ENCODE measurements around the gene NUCKS1.

NUCKS1 gene

DNA sequence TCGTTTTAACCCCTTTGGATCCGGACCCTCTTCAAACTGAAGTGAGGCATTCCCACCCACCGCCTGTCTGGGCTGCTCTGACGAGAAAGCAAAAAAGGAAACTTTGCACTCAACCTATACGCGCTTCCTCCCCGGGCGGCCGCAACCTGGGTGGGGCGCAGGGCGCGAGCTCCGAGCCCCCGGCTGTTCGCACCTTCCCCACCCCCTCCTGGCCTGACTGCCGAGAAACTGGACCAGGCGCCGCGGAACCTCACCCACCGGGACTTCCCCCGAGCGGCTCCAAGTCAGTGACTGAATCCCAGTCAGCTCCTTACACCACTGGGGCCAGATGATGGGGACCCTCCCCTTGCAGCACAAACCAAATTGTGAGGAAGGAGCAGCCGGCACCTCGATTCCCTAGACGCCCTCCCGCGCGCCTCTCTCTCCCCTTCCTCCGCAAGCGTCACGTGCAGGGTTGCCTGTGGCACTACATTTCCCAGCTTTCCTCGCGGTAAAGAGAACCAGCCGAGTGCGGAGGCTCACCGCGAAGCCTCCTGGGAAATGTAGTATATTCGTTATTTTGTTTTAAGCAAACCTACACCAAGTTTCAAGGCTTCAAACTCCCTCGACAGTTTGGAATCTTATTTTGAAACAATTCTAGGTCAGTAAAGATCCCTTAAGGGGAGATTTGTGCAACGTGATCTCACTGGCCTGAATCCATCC lies 25.2 kb upstream of the NUCKS1 start, which contains the start of gene RAB29:
TSS of gene RAB29 (minus strand) at position 468 of the 702 bp plus-strand sequence. CDS start 526 bp downstream, outside the sequence.
- peak within 1 kb of the TSS; percentile 65 for H3K4me3 ChIP-seq (ENCODE audit: low read depth, low read length)
- peak; percentile 87 for DNase-seq (ENCODE audit: low read depth)
- TF ChIP-seq POLR2A (IDR thresholded peaks at IDR 0.05; ENCODE audit: extremely low read depth, insufficient read length) (no peak), MYC (IDR thresholded peaks at IDR 0.05; ENCODE audit: low read depth, low read length) (peak; percentile 91)
- TF ChIP-seq, protein P1, sequence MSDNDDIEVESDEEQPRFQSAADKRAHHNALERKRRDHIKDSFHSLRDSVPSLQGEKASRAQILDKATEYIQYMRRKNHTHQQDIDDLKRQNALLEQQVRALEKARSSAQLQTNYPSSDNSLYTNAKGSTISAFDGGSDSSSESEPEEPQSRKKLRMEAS (IDR thresholded peaks at IDR 0.05; ENCODE audit: low read depth, low read length) = peak; percentile 93
- TF ChIP-seq, protein P2, sequence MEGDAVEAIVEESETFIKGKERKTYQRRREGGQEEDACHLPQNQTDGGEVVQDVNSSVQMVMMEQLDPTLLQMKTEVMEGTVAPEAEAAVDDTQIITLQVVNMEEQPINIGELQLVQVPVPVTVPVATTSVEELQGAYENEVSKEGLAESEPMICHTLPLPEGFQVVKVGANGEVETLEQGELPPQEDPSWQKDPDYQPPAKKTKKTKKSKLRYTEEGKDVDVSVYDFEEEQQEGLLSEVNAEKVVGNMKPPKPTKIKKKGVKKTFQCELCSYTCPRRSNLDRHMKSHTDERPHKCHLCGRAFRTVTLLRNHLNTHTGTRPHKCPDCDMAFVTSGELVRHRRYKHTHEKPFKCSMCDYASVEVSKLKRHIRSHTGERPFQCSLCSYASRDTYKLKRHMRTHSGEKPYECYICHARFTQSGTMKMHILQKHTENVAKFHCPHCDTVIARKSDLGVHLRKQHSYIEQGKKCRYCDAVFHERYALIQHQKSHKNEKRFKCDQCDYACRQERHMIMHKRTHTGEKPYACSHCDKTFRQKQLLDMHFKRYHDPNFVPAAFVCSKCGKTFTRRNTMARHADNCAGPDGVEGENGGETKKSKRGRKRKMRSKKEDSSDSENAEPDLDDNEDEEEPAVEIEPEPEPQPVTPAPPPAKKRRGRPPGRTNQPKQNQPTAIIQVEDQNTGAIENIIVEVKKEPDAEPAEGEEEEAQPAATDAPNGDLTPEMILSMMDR (IDR thresholded peaks at IDR 0.05; ENCODE audit: low read depth, low read length) = no peak

DNA sequence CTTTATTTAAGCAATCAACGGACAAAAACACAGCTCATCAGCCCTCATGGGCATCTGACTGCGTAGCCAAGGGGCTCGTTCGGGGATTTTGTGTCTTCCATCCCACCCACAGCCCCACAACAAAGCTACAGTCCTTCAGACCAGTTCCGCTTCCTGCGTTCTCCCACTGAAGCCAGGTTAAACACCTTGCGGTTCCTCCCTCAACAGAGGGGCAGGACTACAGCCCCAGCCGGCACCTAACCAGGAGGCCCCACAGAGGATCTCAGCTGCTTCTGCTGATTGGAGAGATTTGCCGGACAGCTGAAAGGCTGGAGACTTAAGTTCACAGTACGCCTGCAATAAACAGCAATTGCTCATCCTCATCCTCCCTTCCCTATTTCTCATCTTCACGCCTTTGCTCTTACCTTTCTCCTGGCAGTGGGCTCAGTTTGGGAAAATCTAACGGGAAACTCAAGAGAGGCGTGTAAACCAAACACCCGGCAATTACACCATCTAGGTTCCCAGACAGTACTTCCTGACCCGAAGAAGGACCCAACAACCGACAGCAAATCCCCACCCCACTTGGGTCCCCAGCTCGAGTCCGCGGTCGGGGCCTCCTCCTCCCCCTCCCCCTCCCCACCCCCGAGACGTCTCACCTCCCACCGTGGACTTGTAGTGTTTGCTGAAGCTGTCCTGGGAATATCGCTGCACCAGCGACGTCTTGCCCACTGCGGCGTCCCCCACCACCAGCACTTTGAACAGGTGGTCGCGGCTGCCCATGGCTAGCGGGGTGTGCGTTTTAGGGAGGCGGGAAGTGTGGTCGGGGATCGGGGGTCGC lies 24.4 kb upstream of the NUCKS1 start:
- TF ChIP-seq, protein P1 (IDR thresholded peaks at IDR 0.05; ENCODE audit: low read depth, low read length) = no peak
- TF ChIP-seq MYC (IDR thresholded peaks at IDR 0.05; ENCODE audit: low read depth, low read length) (no peak), POLR2A (IDR thresholded peaks at IDR 0.05; ENCODE audit: extremely low read depth, insufficient read length) (no peak)
- TF ChIP-seq, protein P2 (IDR thresholded peaks at IDR 0.05; ENCODE audit: low read depth, low read length) = no peak
- DNase-seq (ENCODE audit: low read depth) = peak; percentile 25

DNA sequence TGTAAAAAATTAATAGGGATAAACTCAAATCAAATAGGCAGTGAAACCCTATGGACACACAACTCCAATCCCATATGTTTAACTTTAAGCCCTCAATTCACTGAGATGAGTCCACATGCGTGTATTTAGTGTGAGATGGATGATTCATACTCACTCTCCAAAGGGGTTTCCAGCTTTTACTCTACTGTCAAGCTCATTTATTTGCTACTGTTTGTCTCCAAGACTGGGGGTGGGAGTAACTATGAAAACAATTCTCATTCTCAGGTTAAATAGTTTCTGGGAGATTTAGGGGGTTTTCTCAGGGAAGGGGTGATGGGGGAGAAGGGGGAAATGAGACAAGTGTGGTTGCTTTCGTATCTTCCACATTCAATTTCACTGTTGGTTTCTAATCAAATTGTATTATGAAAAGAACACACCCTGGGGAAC lies 22.6 kb upstream of the NUCKS1 start:
- H3K4me3 ChIP-seq (ENCODE audit: low read depth, low read length) = no peak overlapping the region
- DNase-seq (ENCODE audit: low read depth) = no peak
- TF ChIP-seq, protein P2 (IDR thresholded peaks at IDR 0.05; ENCODE audit: low read depth, low read length) = no peak
- no peak for TF ChIP-seq MYC (IDR thresholded peaks at IDR 0.05; ENCODE audit: low read depth, low read length)

More for the DNA sequence above, 24.4 kb upstream of the NUCKS1 start:
- H3K4me3 ChIP-seq (ENCODE audit: low read depth, low read length) = peak overlapping the region; percentile 65

DNA sequence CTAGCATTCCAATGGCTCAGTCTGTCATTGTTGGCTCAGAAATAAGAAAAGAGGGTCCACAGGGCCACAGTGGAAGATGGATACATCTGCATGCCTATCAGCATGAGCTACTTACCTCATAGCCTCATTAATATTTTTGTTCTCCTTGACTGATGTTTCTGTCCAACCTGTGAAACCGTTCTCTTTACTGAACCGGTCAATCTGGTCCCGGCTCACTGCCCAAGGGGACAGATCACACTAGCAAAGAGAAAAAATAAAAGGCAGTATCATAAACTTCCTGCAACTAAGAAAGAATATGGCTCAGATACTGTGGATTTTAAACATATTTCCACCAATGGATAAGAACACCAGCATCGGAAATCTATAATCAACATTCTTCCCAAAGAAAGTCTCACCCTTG lies 20.6 kb upstream of the NUCKS1 start:
- no peak overlapping the region for H3K4me3 ChIP-seq (ENCODE audit: low read depth, low read length)
- DNase-seq (ENCODE audit: low read depth) = no peak
- TF ChIP-seq, protein P2 (IDR thresholded peaks at IDR 0.05; ENCODE audit: low read depth, low read length) = no peak
- no peak for TF ChIP-seq POLR2A (IDR thresholded peaks at IDR 0.05; ENCODE audit: extremely low read depth, insufficient read length)

DNA sequence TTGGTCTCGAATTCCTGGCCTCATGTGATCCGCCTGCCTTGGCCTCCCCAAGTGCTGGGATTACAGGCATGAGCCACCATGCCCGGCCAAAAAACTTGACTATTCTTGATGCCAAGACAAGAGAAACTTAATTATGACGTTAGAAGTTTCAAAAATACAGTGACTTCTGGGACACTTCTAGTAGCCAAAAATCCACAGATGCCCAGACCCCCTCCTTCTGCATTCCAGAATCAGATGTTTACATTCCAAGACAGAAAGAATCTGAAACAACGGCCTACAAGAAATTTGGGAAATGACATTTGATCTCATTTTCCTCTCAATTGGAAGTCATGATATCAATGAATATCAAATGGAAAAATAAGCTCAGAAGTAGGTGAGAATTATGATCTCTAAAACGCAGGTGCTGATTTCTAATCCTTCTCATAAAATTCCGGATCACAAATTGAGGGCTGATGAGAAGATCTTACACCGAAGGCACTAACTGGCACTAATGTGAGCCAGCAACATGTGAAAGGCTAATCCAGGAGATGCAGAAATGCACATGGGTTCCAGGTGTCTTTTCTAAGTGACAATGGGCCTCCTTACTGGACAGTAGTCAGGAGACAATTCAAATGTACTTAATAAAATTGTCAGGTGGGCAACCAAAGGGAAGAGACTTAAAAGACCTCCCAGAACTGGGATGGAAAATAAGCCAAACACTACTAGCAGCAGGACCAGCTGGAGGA lies 19.8 kb upstream of the NUCKS1 start:
- no peak for TF ChIP-seq MYC (IDR thresholded peaks at IDR 0.05; ENCODE audit: low read depth, low read length)
- TF ChIP-seq, protein P1 (IDR thresholded peaks at IDR 0.05; ENCODE audit: low read depth, low read length) = no peak
- TF ChIP-seq, protein P2 (IDR thresholded peaks at IDR 0.05; ENCODE audit: low read depth, low read length) = no peak
- no peak for TF ChIP-seq POLR2A (IDR thresholded peaks at IDR 0.05; ENCODE audit: extremely low read depth, insufficient read length)
- no peak overlapping the region for H3K4me3 ChIP-seq (ENCODE audit: low read depth, low read length)
- DNase-seq (ENCODE audit: low read depth) = no peak

Measured in NB4 (cell line).